Panc1 (cell line): Measurements from ENCODE around the gene NBDY.

ENCODE experiments used
- CTCF ChIP-seq: fragments of 450-650 bp; IDR thresholded peaks from 2 replicates; pipeline ENCODE4 v1.5.1; 2017; ENCODE audit warnings: mild to moderate bottlenecking
- POLR2AphosphoS5 ChIP-seq: IDR thresholded peaks from 2 replicates; pipeline ENCODE4 v1.6.1; 2012; ENCODE audit warnings: mild to moderate bottlenecking, low read depth, low read length, moderate library complexity

- TF ChIP-seq CTCF (no peak), POLR2AphosphoS5 (no peak)
Measured at GRCh38 chrX:56788229-56788628, 59.2 kb downstream of the NBDY start.
